ENCODE data around the gene PFN1. TPM values are rescaled to one million over a fixed set of nuclear protein-coding genes. Genes with fewer than 3 reads are reported as not detected.

PFN1 gene
- total and polyA plus RNA-seq, 9 of the 15 experiments (the other 6 are each of a cell fraction or from before 2014, with no cell fraction given) = 60.5 to 1,479 (median 456) TPM

- no peak; the same call in 1 of the 2 replicates for TF ChIP-seq CC2D1A (IDR thresholded peaks at IDR 0.05)
- TF ChIP-seq MTA1 (IDR thresholded peaks at IDR 0.05; ENCODE audit: borderline replicate concordance) = no peak
- TF ChIP-seq ZNF584 (CRISPR knock-in tag; IDR thresholded peaks at IDR 0.05; ENCODE audit: low read depth) = 0 out of 2 replicates have a peak, but pooled peaks have one; percentile 24
- TF ChIP-seq ZNF274 (IDR thresholded peaks at IDR 0.05; ENCODE audit: borderline replicate concordance, low read depth, low read length) = no peak
- TF ChIP-seq CBX2 (IDR thresholded peaks at IDR 0.05; ENCODE audit: insufficient read depth, low read length, poor library complexity, severe bottlenecking) = no peak
- peak; percentile 32 for TF ChIP-seq RBBP5 (IDR thresholded peaks at IDR 0.05; ENCODE audit: borderline replicate concordance, insufficient read depth, low read length, poor library complexity, severe bottlenecking)
- no peak for TF ChIP-seq ZNF449 (CRISPR knock-in tag; IDR thresholded peaks at IDR 0.05)
- TF ChIP-seq NFXL1 (CRISPR knock-in tag; IDR thresholded peaks at IDR 0.05) = no peak
- no peak for TF ChIP-seq ZFP30 (CRISPR knock-in tag; IDR thresholded peaks at IDR 0.05; ENCODE audit: borderline replicate concordance)
- no peak for TF ChIP-seq SIRT6 (IDR thresholded peaks at IDR 0.05; ENCODE audit: low read depth, low read length)
- TF ChIP-seq FOXP1 (CRISPR knock-in tag; IDR thresholded peaks at IDR 0.05) = no peak
- peak; percentile 94 for TF ChIP-seq SP2 (IDR thresholded peaks at IDR 0.05; ENCODE audit: extremely low read depth, low read depth, low read length, poor library complexity, severe bottlenecking)
- no peak for TF ChIP-seq ZBTB5 (IDR thresholded peaks at IDR 0.05)
- peak; percentile 99 for TF ChIP-seq MBD2 (IDR thresholded peaks at IDR 0.05; ENCODE audit: borderline replicate concordance, low read depth)
- TF ChIP-seq ZNF592 (IDR thresholded peaks at IDR 0.05) = peak; percentile 45
Measured at GRCh38 chr17:4966844-4967538, 18.7 kb upstream of the PFN1 start (continued).
